HG02678 (cell line): Measurements from ENCODE around the gene UTY.

Experiments used
- ATAC-seq: cut with Tn5 transposase; IDR thresholded peaks from one replicate; pipeline ENCODE4 v1.9.1; 2021; ENCODE audit warnings: mild to moderate bottlenecking, moderate library complexity; ENCODE audit not compliant: unreplicated experiment

UTY gene

GRCh38 chrY:13416869-13417661 is 62.8 kb downstream of the UTY start:
- ATAC-seq = peak; percentile 74

- no peak for ATAC-seq
These were observed 64.3 kb downstream of the UTY start for GRCh38 chrY:13415556-13415955.

- ATAC-seq = no peak
These were observed 81.0 kb downstream of the UTY start for GRCh38 chrY:13398876-13399275.

GRCh38 chrY:13381110-13381683 is 98.6 kb downstream of the UTY start:
- no peak for ATAC-seq

GRCh38 chrY:13370868-13371800 is 108.7 kb downstream of the UTY start:
- no peak for ATAC-seq

- no peak for ATAC-seq
These were observed 109.6 kb downstream of the UTY start for GRCh38 chrY:13370245-13370644.

GRCh38 chrY:13368513-13368845 is 111.4 kb downstream of the UTY start:
- no peak for ATAC-seq

- no peak for ATAC-seq
These were observed 116.2 kb downstream of the UTY start for GRCh38 chrY:13363641-13364040.

GRCh38 chrY:13362662-13363061 is 117.2 kb downstream of the UTY start:
- no peak for ATAC-seq

GRCh38 chrY:13361656-13362636 is 117.9 kb downstream of the UTY start:
- no peak for ATAC-seq

- no peak for ATAC-seq
These were observed 128.4 kb downstream of the UTY start for GRCh38 chrY:13351443-13351842.

- no peak for ATAC-seq
These were observed 132.7 kb downstream of the UTY start for GRCh38 chrY:13347106-13347505.

GRCh38 chrY:13345549-13345948 is 134.3 kb downstream of the UTY start:
- no peak for ATAC-seq

- ATAC-seq = peak; percentile 49
These were observed 136.4 kb downstream of the UTY start for GRCh38 chrY:13343307-13343946.

GRCh38 chrY:13339939-13340338 is 139.9 kb downstream of the UTY start:
- ATAC-seq = no peak

- no peak for ATAC-seq
These were observed 140.5 kb downstream of the UTY start for GRCh38 chrY:13339381-13339780.

GRCh38 chrY:13338711-13339110 is 141.1 kb downstream of the UTY start:
- ATAC-seq = no peak

GRCh38 chrY:13337934-13338333 is 141.9 kb downstream of the UTY start:
- no peak for ATAC-seq

GRCh38 chrY:13333791-13334190 is 146.0 kb downstream of the UTY start:
- ATAC-seq = no peak

GRCh38 chrY:13330651-13331050 is 149.2 kb downstream of the UTY start:
- no peak for ATAC-seq
